Gastroesophageal sphincter (tissue), 3 donors: ENCODE measurements around the gene AREL1.

Experiments used
- POLR2A ChIP-seq, 2 donors: fragments of 450-650 bp; IDR thresholded peaks; one replicate each; pipeline ENCODE4 v1.6.1; 2017; ENCODE audit warnings: antibody characterized with exemption in 2 of 2, mild to moderate bottlenecking in 2 of 2, moderate library complexity in 1 of 2
- POLR2AphosphoS5 ChIP-seq: sonication (generic); formaldehyde crosslinking; IDR thresholded peaks from one replicate; pipeline ENCODE4 v1.6.1; 2017; ENCODE audit warnings: antibody characterized with exemption
- TF ChIP-seq, protein P1 (sequence below), 4 experiments: fragments of 200-600 bp in 2 of 4; fragments of 450-650 bp in 2 of 4; sonication (generic) in 1 of 4; IDR thresholded peaks; one replicate each; pipeline ENCODE4 v1.5.1; 2017 to 2019; ENCODE audit warnings: antibody characterized with exemption in 4 of 4, mild to moderate bottlenecking in 2 of 4, moderate library complexity in 2 of 4

GRCh38 chr14:74705613-74706500, 7.0 kb downstream of the AREL1 start:
- TF ChIP-seq, protein P1, sequence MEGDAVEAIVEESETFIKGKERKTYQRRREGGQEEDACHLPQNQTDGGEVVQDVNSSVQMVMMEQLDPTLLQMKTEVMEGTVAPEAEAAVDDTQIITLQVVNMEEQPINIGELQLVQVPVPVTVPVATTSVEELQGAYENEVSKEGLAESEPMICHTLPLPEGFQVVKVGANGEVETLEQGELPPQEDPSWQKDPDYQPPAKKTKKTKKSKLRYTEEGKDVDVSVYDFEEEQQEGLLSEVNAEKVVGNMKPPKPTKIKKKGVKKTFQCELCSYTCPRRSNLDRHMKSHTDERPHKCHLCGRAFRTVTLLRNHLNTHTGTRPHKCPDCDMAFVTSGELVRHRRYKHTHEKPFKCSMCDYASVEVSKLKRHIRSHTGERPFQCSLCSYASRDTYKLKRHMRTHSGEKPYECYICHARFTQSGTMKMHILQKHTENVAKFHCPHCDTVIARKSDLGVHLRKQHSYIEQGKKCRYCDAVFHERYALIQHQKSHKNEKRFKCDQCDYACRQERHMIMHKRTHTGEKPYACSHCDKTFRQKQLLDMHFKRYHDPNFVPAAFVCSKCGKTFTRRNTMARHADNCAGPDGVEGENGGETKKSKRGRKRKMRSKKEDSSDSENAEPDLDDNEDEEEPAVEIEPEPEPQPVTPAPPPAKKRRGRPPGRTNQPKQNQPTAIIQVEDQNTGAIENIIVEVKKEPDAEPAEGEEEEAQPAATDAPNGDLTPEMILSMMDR (IDR thresholded peaks at IDR 0.05) = no peak
- no peak for TF ChIP-seq POLR2AphosphoS5
- no peak for TF ChIP-seq POLR2A (IDR thresholded peaks at IDR 0.05)
